GM20000 (cell line): ENCODE results near the gene EIF4H.
"Not testable (repeated sequence)": the region's sequence is repeated elsewhere in the genome, so short reads cannot be mapped to it uniquely, and the experiment has no call there.

Source experiments
- DNase-seq: peaks from one replicate; pipeline ENCODE4 v3.0.0; 2012; ENCODE audit warnings: low spot score
- TF ChIP-seq, protein P1 (sequence below): IDR thresholded peaks from 2 replicates; pipeline ENCODE4 v1.5.1; 2012; ENCODE audit warnings: mild to moderate bottlenecking, control low read depth; ENCODE audit errors: extremely low read depth, missing control alignments

The EIF4H gene

DNA sequence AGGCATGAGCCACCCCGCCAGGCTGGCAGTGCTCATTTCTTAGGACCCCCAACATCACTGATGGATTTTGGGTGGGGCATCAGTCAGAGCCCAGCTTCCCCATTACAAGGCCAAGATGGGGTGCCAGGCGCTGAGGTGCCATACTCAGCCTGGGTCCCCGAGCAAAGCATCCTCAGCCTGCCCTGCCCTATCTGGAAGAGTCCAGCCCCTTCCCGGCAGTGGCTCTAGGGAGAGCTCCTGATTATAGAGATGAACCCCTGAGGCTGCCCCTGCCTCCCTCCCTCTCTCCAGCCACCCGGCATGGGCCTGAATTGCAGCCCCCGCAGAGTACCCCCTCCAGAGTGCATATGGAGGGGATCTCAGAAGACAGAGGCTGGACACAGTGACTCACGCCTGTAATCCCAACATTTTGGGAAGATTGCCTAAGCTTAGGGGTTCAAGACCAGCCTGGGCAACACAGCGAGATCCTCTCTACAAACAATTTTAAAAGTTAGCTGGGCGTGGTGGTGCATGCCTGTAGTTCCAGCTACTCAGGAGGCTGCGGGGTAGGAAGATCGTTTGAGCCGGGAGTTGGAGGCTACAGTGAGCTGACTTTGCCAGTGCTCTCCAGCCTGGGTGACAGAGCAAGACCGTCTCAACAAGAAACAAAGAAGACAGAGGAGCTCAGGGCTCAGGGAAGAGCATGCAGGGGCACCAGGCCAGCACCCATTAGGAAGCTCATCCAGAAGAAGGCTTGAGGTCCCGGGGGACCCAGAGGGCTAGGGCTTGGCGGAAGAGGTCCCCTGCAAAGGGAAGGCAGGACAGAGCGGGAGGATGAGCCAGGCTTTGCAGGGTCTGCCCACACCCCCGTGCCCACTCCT lies 48.9 kb downstream of the EIF4H start:
- TF ChIP-seq, protein P1, sequence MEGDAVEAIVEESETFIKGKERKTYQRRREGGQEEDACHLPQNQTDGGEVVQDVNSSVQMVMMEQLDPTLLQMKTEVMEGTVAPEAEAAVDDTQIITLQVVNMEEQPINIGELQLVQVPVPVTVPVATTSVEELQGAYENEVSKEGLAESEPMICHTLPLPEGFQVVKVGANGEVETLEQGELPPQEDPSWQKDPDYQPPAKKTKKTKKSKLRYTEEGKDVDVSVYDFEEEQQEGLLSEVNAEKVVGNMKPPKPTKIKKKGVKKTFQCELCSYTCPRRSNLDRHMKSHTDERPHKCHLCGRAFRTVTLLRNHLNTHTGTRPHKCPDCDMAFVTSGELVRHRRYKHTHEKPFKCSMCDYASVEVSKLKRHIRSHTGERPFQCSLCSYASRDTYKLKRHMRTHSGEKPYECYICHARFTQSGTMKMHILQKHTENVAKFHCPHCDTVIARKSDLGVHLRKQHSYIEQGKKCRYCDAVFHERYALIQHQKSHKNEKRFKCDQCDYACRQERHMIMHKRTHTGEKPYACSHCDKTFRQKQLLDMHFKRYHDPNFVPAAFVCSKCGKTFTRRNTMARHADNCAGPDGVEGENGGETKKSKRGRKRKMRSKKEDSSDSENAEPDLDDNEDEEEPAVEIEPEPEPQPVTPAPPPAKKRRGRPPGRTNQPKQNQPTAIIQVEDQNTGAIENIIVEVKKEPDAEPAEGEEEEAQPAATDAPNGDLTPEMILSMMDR = no peak
- no peak for DNase-seq

DNA sequence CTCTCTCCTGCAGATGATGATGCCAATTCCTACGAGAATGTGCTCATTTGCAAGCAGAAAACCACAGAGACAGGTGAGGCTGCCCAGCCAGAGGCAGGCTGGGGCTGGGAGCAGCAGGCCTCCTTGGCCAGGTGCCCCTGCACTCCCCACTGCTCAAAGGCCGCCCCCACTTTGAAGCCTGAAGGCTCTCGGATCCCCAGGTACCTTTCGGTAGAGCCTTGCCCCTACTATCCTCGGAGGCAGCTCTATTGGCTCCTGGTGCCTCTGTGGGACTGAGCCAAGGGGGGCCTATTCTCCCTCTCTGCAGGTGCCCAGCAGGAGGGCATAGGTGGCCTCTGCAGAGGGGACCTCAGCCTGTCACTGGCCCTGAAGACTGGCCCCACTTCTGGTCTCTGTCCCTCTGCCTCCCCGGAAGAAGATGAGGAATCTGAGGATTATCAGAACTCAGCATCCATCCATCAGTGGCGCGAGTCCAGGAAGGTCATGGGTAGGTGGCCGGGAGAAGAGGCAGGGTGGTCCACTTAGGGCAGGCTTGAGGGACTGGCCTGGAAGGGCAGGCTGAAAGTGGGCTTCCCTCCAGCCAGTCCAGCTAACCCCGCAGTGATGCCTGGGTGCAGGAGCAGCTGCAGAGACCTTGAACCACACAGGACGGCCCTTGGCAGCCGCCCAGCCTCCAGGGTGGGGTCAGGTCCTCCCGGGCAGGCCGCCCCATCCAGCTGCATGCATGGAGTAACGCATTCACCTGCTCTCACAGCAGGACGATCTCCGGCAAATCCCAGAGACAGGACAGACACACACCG lies 49.8 kb downstream of the EIF4H start:
- TF ChIP-seq, protein P1 = no peak
- no peak for DNase-seq

DNA sequence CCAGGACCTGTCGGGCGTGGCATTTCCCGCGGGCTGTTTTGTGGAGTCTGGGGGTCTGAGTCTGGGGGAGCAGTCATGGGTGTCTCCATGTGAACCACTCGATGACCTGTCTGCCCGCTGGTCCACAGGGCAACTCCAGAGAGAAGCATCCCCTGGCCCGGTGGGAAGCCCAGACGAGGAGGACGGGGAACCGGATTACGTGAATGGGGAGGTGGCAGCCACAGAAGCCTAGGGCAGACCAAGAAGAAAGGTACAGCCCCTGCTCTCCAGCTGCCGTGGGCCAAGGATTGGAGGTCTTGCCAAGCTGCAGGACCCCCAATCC lies 50.3 kb downstream of the EIF4H start:
- TF ChIP-seq, protein P1 = no peak
- DNase-seq = no peak

DNA sequence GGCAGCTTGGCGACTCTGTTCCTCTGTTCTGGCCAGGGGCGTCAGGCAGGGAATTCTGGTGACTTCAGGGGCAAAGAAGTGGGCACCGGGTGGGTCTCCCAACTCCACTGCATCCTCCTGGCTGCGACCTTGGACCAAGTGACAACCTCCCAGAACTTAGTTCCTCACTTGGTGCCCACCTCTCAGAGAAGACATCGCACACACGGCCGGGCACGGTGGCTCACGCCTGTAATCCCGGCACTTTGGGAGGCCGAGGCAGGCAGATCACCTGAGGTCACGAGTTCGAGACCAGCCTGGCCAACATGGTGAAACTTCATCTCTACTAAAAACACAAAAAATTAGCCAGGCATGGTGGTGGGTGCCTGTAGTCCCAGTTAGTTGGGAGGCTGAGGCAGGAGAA lies 50.8 kb downstream of the EIF4H start:
- not testable (repeated sequence) for DNase-seq

DNA sequence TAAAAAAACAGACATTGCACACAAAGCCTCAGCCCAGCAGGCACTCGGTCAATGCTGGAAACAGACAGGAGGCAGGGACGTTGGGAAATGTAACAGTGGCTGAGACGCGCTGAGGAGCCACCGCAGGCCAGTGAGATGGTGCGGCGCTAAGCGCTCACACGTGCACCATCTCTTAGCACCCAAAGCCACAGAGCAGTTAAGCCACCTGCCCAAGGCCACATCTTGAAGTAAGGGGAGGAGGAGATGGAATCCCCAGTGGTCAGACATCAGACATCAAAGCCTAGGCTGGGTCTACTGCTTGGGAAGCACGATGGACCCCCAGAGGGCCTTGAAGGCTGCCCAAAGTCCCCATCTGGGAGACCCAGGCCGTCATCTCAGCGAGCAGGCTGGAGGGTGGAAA lies 51.2 kb downstream of the EIF4H start:
- TF ChIP-seq, protein P1 = no peak
- DNase-seq = no peak

DNA sequence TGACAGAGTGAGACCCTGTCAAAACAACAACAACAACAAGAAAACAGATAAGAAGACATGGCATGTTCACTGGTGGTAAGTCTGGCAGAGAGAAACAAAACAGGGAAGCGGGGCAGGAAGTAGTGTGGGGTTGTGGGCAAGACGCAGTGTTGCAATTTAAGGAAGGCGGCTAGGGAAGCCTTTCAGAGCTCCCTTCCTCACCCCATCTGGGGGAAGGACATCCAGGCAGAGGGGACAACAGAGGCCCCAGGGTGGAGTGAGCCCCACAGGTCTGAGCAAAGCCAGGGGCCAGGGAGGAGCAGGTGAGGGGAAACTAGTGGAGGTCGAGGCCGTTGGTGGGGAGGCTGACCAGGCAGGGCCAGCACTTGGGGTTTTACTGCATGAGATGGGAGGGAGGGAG lies 52.5 kb downstream of the EIF4H start:
- DNase-seq = no peak
- TF ChIP-seq, protein P1 = no peak

DNA sequence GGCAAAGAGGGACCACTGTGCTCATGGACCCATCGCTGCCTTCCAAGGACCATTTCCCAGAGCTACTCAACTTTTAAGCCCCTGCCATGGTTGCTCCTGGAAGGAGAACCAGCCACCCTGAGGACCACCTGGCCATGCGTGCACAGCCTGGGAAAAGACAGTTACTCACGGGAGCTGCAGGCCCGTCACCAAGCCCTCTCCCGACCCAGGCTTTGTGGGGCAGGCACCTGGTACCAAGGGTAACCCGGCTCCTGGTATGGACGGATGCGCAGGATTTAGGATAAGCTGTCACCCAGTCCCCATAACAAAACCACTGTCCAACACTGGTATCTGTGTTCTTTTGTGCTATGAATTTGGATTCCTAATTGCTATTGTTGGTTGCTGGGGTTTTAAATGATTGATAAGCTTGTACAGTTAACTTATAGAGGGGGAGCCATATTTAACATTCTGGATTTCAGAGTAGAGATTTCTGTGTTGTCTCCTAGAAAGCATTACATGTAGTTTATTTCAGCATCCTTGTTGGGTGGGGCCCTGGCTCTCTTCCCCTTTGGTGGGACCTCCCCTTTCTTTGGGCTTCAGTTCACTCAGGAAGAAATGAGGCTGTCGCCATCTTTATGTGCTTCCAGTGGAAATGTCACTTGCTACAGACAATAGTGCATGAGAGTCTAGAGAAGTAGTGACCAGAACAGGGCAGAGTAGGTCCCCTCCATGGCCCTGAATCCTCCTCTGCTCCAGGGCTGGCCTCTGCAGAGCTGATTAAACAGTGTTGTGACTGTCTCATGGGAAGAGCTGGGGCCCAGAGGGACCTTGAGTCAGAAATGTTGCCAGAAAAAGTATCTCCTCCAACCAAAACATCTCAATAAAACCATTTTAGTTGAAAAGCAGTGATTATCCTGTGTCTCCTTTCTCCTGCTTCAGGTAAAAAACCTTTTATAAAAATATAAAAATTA lies 55.1 kb downstream of the EIF4H start:
- no peak for DNase-seq
- TF ChIP-seq, protein P1 = no peak
